ENCODE data around the gene MORN5. TPM values are rescaled to one million over a fixed set of nuclear protein-coding genes. Genes with fewer than 3 reads are reported as not detected.

The MORN5 gene
- total and polyA plus RNA-seq, 2 experiments from 2014 or later = not detected

- TF ChIP-seq ZNF462 (CRISPR knock-in tag; IDR thresholded peaks at IDR 0.05) (no peak), ZNF114 (CRISPR knock-in tag; IDR thresholded peaks at IDR 0.05) (no peak)
Measured at GRCh38 chr9:122125509-122126330, 34.0 kb upstream of the MORN5 start (continued).

- DNase-seq (ENCODE audit: low spot score) = peak; percentile 86
- Histone ChIP-seq H3K4me1 (ENCODE audit: insufficient read depth) (peaks cover 20% of the 10 kb centered on the region), H3K4me2 (peak overlapping the region; percentile 89), H3K4me3 (peak overlapping the region; percentile 77), H3F3A (replicated peaks; ENCODE audit: low read depth) (no peaks in the 10 kb centered on the region), H3K36me3 (ENCODE audit: insufficient read depth) (no peaks in the 10 kb centered on the region), H2AFZ (peak overlapping the region; percentile 98), H3K79me2 (replicated peaks; ENCODE audit: insufficient read depth) (no peaks in the 10 kb centered on the region), H3K9me2 (ENCODE audit: insufficient read depth) (no peaks in the 10 kb centered on the region), H4K20me1 (replicated peaks; ENCODE audit: insufficient read depth) (no peaks in the 10 kb centered on the region), H3K27ac (ENCODE audit: low read depth) (no peak overlapping the region), H3K27me3 (ENCODE audit: insufficient read depth) (peaks cover 33% of the 10 kb centered on the region)
- ATAC-seq = peak; percentile 47
- H3K9me3 Mint-ChIP-seq = no peaks in the 10 kb centered on the region; the same call in 2 of the 3 replicates
- H3K27me3 Mint-ChIP-seq (ENCODE audit: insufficient read depth, low read depth, poor library complexity) = peaks cover 50% of the 10 kb centered on the region
- H3K4me1 Mint-ChIP-seq = peaks cover 24% of the 10 kb centered on the region; the same call in 2 of the 3 replicates
- no peaks in the 10 kb centered on the region for H3K36me3 Mint-ChIP-seq (ENCODE audit: low read depth)
- peak overlapping the region; percentile 74 for H3K4me3 Mint-ChIP-seq
- no peak overlapping the region for H3K27ac Mint-ChIP-seq
- TF ChIP-seq EZH2phosphoT487 (IDR thresholded peaks at IDR 0.05; ENCODE audit: unreplicated experiment) (no peak), NANOG (IDR thresholded peaks at IDR 0.05; ENCODE audit: borderline replicate concordance) (no peak), EZH2 (IDR thresholded peaks at IDR 0.05; ENCODE audit: low read depth, unreplicated experiment) (peak; percentile 31), CREB1 (CRISPR knock-in tag; IDR thresholded peaks at IDR 0.05; ENCODE audit: low read depth) (0 out of 2 replicates have a peak, but pooled peaks have one; percentile 12), ZNF462 (CRISPR knock-in tag; IDR thresholded peaks at IDR 0.05) (no peak)
Measured at GRCh38 chr9:122126331-122127261, 33.1 kb upstream of the MORN5 start.
